Vagina (tissue), 2 donors: Measurements from ENCODE around the gene SLC26A11.

Experiments
- POLR2A ChIP-seq, 2 donors: fragments of 450-650 bp; IDR thresholded peaks; one replicate each; pipeline ENCODE4 v1.6.1; 2017; ENCODE audit warnings: antibody characterized with exemption in 2 of 2, mild to moderate bottlenecking in 2 of 2, moderate library complexity in 2 of 2
- POLR2AphosphoS5 ChIP-seq, 2 donors: sonication (generic); formaldehyde crosslinking; IDR thresholded peaks; one replicate each; pipeline ENCODE4 v1.9.0; 2017; ENCODE audit warnings: antibody characterized with exemption in 2 of 2, mild to moderate bottlenecking in 2 of 2, low read depth in 1 of 2; ENCODE audit not compliant: insufficient read depth in 1 of 2
- TF ChIP-seq, protein P1 (sequence below), 3 experiments: fragments of 450-650 bp in 2 of 3; fragments of 200-600 bp in 1 of 3; sonication (generic) in 1 of 3; IDR thresholded peaks; one replicate each; pipeline ENCODE4 v1.5.1; 2017 to 2019; ENCODE audit warnings: antibody characterized with exemption in 3 of 3, mild to moderate bottlenecking in 2 of 3, moderate library complexity in 2 of 3

DNA sequence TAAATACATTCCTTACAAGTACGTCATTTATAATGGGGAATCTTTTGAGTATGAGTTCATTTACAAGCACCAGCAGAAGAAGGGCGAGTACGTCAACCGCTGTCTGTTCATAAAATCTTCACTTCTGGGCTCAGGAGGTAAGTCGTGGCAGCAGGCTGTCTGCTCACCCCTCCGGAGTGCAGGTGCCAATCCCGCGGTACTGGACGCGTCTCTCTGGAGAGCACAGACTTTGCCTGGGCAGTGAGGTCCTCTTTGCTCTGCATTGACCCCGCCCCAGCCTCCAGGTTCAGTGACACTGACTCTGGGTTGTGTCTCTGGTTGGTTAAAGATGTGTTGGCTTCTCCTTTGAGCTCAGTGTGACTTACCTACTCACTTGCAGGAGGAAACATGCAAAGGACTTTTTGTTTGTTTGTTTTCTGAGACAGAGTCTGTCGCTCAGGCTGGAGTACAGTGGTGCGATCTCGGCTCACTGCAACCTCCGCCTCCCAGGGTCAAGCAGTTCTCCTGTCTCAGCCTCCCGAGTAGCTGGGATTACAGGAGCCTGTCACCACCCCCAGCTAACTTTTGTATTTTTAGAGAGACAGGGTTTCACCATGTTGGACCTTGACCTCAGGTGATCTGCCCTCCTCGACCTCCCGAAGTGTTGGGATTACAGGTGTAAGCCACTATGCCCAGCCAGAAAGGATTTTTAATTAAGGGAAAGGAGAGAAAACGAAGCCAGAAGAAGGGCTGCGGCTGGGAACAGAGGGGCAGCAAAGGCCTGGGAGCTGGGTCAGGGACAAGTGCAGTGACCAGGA lies 71.7 kb downstream of the SLC26A11 start:
- TF ChIP-seq, protein P1, sequence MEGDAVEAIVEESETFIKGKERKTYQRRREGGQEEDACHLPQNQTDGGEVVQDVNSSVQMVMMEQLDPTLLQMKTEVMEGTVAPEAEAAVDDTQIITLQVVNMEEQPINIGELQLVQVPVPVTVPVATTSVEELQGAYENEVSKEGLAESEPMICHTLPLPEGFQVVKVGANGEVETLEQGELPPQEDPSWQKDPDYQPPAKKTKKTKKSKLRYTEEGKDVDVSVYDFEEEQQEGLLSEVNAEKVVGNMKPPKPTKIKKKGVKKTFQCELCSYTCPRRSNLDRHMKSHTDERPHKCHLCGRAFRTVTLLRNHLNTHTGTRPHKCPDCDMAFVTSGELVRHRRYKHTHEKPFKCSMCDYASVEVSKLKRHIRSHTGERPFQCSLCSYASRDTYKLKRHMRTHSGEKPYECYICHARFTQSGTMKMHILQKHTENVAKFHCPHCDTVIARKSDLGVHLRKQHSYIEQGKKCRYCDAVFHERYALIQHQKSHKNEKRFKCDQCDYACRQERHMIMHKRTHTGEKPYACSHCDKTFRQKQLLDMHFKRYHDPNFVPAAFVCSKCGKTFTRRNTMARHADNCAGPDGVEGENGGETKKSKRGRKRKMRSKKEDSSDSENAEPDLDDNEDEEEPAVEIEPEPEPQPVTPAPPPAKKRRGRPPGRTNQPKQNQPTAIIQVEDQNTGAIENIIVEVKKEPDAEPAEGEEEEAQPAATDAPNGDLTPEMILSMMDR (IDR thresholded peaks at IDR 0.05) = no peak
- TF ChIP-seq POLR2AphosphoS5 (IDR thresholded peaks at IDR 0.05; ENCODE audit: insufficient read depth in 1 of 2, low read depth in 1 of 2) = no peak
- no peak for TF ChIP-seq POLR2A (IDR thresholded peaks at IDR 0.05)
